Stimulated activated naive CD8-positive, alpha-beta T cell treated with anti-CD3 and anti-CD28 coated beads, Interleukin-15, Interleukin-2, amounts not matched to agents 100 ng/mL and 50 ng/mL, for 24 hours (primary cell): Measurements from ENCODE around the gene EHMT2.

Experiments used
- H3K27ac Mint-ChIP-seq: one replicate; pipeline ENCODE4 v1.8.0; 2021; ENCODE audit warnings: mild to moderate bottlenecking, mixed read lengths
- H3K27me3 Mint-ChIP-seq: one replicate; pipeline ENCODE4 v1.8.0; 2021; ENCODE audit warnings: mixed read lengths
- H3K36me3 Mint-ChIP-seq: one replicate; pipeline ENCODE4 v1.8.0; 2021; ENCODE audit warnings: low read depth, mixed read lengths
- H3K4me1 Mint-ChIP-seq: one replicate; pipeline ENCODE4 v1.8.0; 2021; ENCODE audit warnings: low read depth, mixed read lengths
- H3K4me3 Mint-ChIP-seq: one replicate; pipeline ENCODE4 v1.8.0; 2021; ENCODE audit warnings: mild to moderate bottlenecking, mixed read lengths
- H3K9me3 Mint-ChIP-seq: one replicate; pipeline ENCODE4 v1.8.0; 2021; ENCODE audit warnings: mixed read lengths

The EHMT2 gene

GRCh38 chr6:31834367-31835250, 62.9 kb downstream of the EHMT2 start:
- Mint-ChIP-seq H3K36me3 (peaks cover 60% of the 10 kb centered on the region), H3K4me1 (peaks cover 70% of the 10 kb centered on the region)

GRCh38 chr6:31831350-31832215, 65.9 kb downstream of the EHMT2 start:
- H3K9me3 Mint-ChIP-seq, result no peaks in the 10 kb centered on the region
- peaks cover 32% of the 10 kb centered on the region for H3K36me3 Mint-ChIP-seq

More at GRCh38 chr6:31834367-31835250, 62.9 kb downstream of the EHMT2 start:
- H3K27me3 Mint-ChIP-seq, result no peaks in the 10 kb centered on the region
- H3K4me3 Mint-ChIP-seq, result peak overlapping the region; percentile 94
- no peaks in the 10 kb centered on the region for H3K9me3 Mint-ChIP-seq
- H3K27ac Mint-ChIP-seq, result peak overlapping the region; percentile 100

GRCh38 chr6:31830886-31831335, 66.6 kb downstream of the EHMT2 start:
- Mint-ChIP-seq H3K4me3 (peak overlapping the region; percentile 98), H3K4me1 (peaks cover 52% of the 10 kb centered on the region), H3K9me3 (no peaks in the 10 kb centered on the region), H3K27ac (peak overlapping the region; percentile 66), H3K27me3 (no peaks in the 10 kb centered on the region), H3K36me3 (peaks cover 25% of the 10 kb centered on the region)

More at GRCh38 chr6:31831350-31832215, 65.9 kb downstream of the EHMT2 start:
- H3K27ac Mint-ChIP-seq, result no peak overlapping the region
- no peaks in the 10 kb centered on the region for H3K27me3 Mint-ChIP-seq
- peak overlapping the region; percentile 98 for H3K4me3 Mint-ChIP-seq
- peaks cover 52% of the 10 kb centered on the region for H3K4me1 Mint-ChIP-seq
